Neural progenitor cell (in vitro differentiated cells): ENCODE measurements around the gene SNAP29. TPM values are rescaled to one million over a fixed set of nuclear protein-coding genes. Genes with fewer than 3 reads are reported as not detected.
"Not testable (repeated sequence)": the region's sequence is repeated elsewhere in the genome, so short reads cannot be mapped to it uniquely, and the experiment has no call there.

Experiments
- DNase-seq: peaks from one replicate; pipeline ENCODE4 v3.0.0-alpha.2; 2016; ENCODE audit warnings: low spot score
- H2AFZ ChIP-seq: fragments of 200-600 bp; sonication (generic); replicated peaks from 2 replicates; pipeline ENCODE4 v1.6.1; 2016; ENCODE audit warnings: antibody characterized with exemption
- H3F3A ChIP-seq: fragments of 200-600 bp; sonication (generic); 2 replicates; pipeline ENCODE4 v1.6.1; 2016; ENCODE audit warnings: antibody characterized with exemption, low read depth
- H3K27ac ChIP-seq: fragments of 200-600 bp; sonication (generic); 2 replicates; pipeline ENCODE4 v1.5.1; 2016; ENCODE audit warnings: mild to moderate bottlenecking
- H3K27me3 ChIP-seq: fragments of 200-600 bp; sonication (generic); 2 replicates; pipeline ENCODE4 v1.6.1; 2016; ENCODE audit warnings: mild to moderate bottlenecking, moderate library complexity
- H3K36me3 ChIP-seq: fragments of 200-600 bp; sonication (generic); 2 replicates; pipeline ENCODE4 v1.5.1; 2016
- H3K4me1 ChIP-seq: fragments of 200-600 bp; sonication (generic); 2 replicates; pipeline ENCODE4 v1.6.1; 2016; ENCODE audit warnings: mixed run types
- H3K4me2 ChIP-seq: fragments of 200-600 bp; sonication (generic); 2 replicates; pipeline ENCODE4 v1.6.1; 2016
- H3K4me3 ChIP-seq: fragments of 200-600 bp; sonication (generic); 2 replicates; pipeline ENCODE4 v1.5.1; 2016
- H3K79me2 ChIP-seq: fragments of 200-600 bp; sonication (generic); 2 replicates; pipeline ENCODE4 v1.6.1; 2016; ENCODE audit warnings: low read depth
- H3K9ac ChIP-seq: fragments of 200-600 bp; sonication (generic); 2 replicates; pipeline ENCODE4 v1.6.1; 2016
- H3K9me3 ChIP-seq: fragments of 200-600 bp; sonication (generic); 2 replicates; pipeline ENCODE4 v1.5.1; 2016; ENCODE audit warnings: low read depth
- H4K20me1 ChIP-seq: fragments of 200-600 bp; sonication (generic); 2 replicates; pipeline ENCODE4 v1.6.1; 2016; ENCODE audit warnings: low read depth
- H3K27ac Mint-ChIP-seq: 3 replicates; pipeline ENCODE4 v1.8.0; 2021; ENCODE audit warnings: mixed read lengths
- H3K27me3 Mint-ChIP-seq: 2 replicates; pipeline ENCODE4 v1.8.0; 2022; ENCODE audit warnings: low read depth, mild to moderate bottlenecking, inconsistent platforms, moderate library complexity, mixed read lengths; ENCODE audit not compliant: insufficient read depth
- H3K36me3 Mint-ChIP-seq: 3 replicates; pipeline ENCODE4 v1.8.0; 2021; ENCODE audit warnings: mixed read lengths
- H3K4me1 Mint-ChIP-seq: 3 replicates; pipeline ENCODE4 v1.8.0; 2021; ENCODE audit warnings: mixed read lengths
- H3K4me3 Mint-ChIP-seq: 3 replicates; pipeline ENCODE4 v1.8.0; 2021; ENCODE audit warnings: mild to moderate bottlenecking, moderate library complexity, mixed read lengths
- H3K9me3 Mint-ChIP-seq: 3 replicates; pipeline ENCODE4 v1.8.0; 2020; ENCODE audit warnings: mixed read lengths
- CTCF ChIP-seq: fragments of 200-600 bp; sonication (generic); IDR thresholded peaks from 2 replicates; pipeline ENCODE4 v1.5.1; 2017; ENCODE audit warnings: antibody characterized with exemption, mild to moderate bottlenecking
- EZH2 ChIP-seq: fragments of 200-600 bp; sonication (generic); IDR thresholded peaks from 2 replicates; pipeline ENCODE4 v1.6.1; 2017; ENCODE audit warnings: antibody characterized with exemption, mild to moderate bottlenecking, moderate library complexity
- EZH2phosphoT487 ChIP-seq: fragments of 200-600 bp; sonication (generic); IDR thresholded peaks from 2 replicates; pipeline ENCODE4 v1.6.1; 2017; ENCODE audit warnings: antibody characterized with exemption
- total RNA-seq: library from RNA; depleted of rRNA; stranded (reverse); fragments of >200 nt; gene quantifications from 2 replicates; pipeline ENCODE4 v1.2.3, GENCODE V29; 2015; ENCODE audit warnings: low replicate concordance

The SNAP29 gene
- total RNA-seq, 1 donor from 2014 or later = 5.6 TPM

GRCh38 chr22:20825624-20826023 lies 33.2 kb upstream of the SNAP29 start:
- no peak overlapping the region for H3K27ac Mint-ChIP-seq
- Histone ChIP-seq H3K9ac (no peak overlapping the region), H3K4me2 (no peak overlapping the region), H3K4me1 (no peaks in the 10 kb centered on the region), H3K9me3 (no peaks in the 10 kb centered on the region), H3K36me3 (no peaks in the 10 kb centered on the region), H2AFZ (no peak overlapping the region), H3K27me3 (no peaks in the 10 kb centered on the region), H3K27ac (no peak overlapping the region), H4K20me1 (no peaks in the 10 kb centered on the region), H3K4me3 (no peak overlapping the region), H3K79me2 (no peaks in the 10 kb centered on the region), H3F3A (no peaks in the 10 kb centered on the region)
- peaks cover 2% of the 10 kb centered on the region for H3K27me3 Mint-ChIP-seq
- no peaks in the 10 kb centered on the region for H3K4me1 Mint-ChIP-seq
- peaks cover 26% of the 10 kb centered on the region for H3K36me3 Mint-ChIP-seq
- no peaks in the 10 kb centered on the region for H3K9me3 Mint-ChIP-seq
- H3K4me3 Mint-ChIP-seq = no peak overlapping the region
- TF ChIP-seq EZH2phosphoT487 = no peak
- no peak for TF ChIP-seq CTCF
- no peak for TF ChIP-seq EZH2
- no peak for DNase-seq

- not testable (repeated sequence) for H3K9me3 ChIP-seq, H4K20me1 ChIP-seq, H3F3A ChIP-seq, H3K4me3 Mint-ChIP-seq, H3K4me1 ChIP-seq, H3K9ac ChIP-seq, H3K27ac ChIP-seq, H3K4me2 ChIP-seq, H3K27ac Mint-ChIP-seq, H3K27me3 ChIP-seq, H3K79me2 ChIP-seq, DNase-seq, H3K36me3 ChIP-seq, H3K4me1 Mint-ChIP-seq, H2AFZ ChIP-seq, H3K27me3 Mint-ChIP-seq, H3K9me3 Mint-ChIP-seq, H3K4me3 ChIP-seq
- H3K36me3 Mint-ChIP-seq = peaks cover 30% of the 10 kb centered on the region
These were observed 32.2 kb upstream of the SNAP29 start for GRCh38 chr22:20826373-20827152.

GRCh38 chr22:20829491-20830134 lies 29.2 kb upstream of the SNAP29 start:
- Histone ChIP-seq H4K20me1 (no peaks in the 10 kb centered on the region), H3K27ac (no peak overlapping the region), H2AFZ (no peak overlapping the region), H3K4me2 (no peak overlapping the region), H3K9me3 (no peaks in the 10 kb centered on the region), H3K9ac (no peak overlapping the region), H3K36me3 (no peaks in the 10 kb centered on the region), H3K79me2 (no peaks in the 10 kb centered on the region), H3K27me3 (no peaks in the 10 kb centered on the region), H3K4me3 (no peak overlapping the region), H3K4me1 (no peaks in the 10 kb centered on the region), H3F3A (no peaks in the 10 kb centered on the region)
- TF ChIP-seq EZH2 (no peak), CTCF (no peak), EZH2phosphoT487 (no peak)
- DNase-seq = no peak
- no peaks in the 10 kb centered on the region for H3K4me1 Mint-ChIP-seq
- H3K27ac Mint-ChIP-seq = no peak overlapping the region
- H3K27me3 Mint-ChIP-seq = peaks cover 2% of the 10 kb centered on the region
- H3K9me3 Mint-ChIP-seq = no peaks in the 10 kb centered on the region
- H3K36me3 Mint-ChIP-seq = peaks cover 39% of the 10 kb centered on the region
- no peak overlapping the region for H3K4me3 Mint-ChIP-seq

- H3K36me3 Mint-ChIP-seq = peaks cover 33% of the 10 kb centered on the region
- H3K9me3 Mint-ChIP-seq = no peaks in the 10 kb centered on the region
- H3K27me3 Mint-ChIP-seq = no peaks in the 10 kb centered on the region
- H3K9me3 ChIP-seq = no peaks in the 10 kb centered on the region
- H3K27me3 ChIP-seq = no peaks in the 10 kb centered on the region
- H3K27ac Mint-ChIP-seq = no peak overlapping the region
- no peak overlapping the region for H3K4me3 ChIP-seq
- no peak overlapping the region for H3K9ac ChIP-seq
- no peak overlapping the region for H2AFZ ChIP-seq
- no peak for TF ChIP-seq CTCF
- TF ChIP-seq EZH2 = no peak
- no peak for TF ChIP-seq EZH2phosphoT487
- H3K27ac ChIP-seq = no peak overlapping the region
- H3K79me2 ChIP-seq = no peaks in the 10 kb centered on the region
- H3K4me2 ChIP-seq = no peak overlapping the region
- H3K4me1 Mint-ChIP-seq = no peaks in the 10 kb centered on the region
- no peaks in the 10 kb centered on the region for H3K36me3 ChIP-seq
- H4K20me1 ChIP-seq = no peaks in the 10 kb centered on the region
- H3F3A ChIP-seq = no peaks in the 10 kb centered on the region
- no peak for DNase-seq
- H3K4me1 ChIP-seq = no peaks in the 10 kb centered on the region
- H3K4me3 Mint-ChIP-seq = no peak overlapping the region
These were observed 25.6 kb upstream of the SNAP29 start for GRCh38 chr22:20833225-20833665.
